Measurements from ENCODE around the gene C1GALT1C1. TPM values are rescaled to one million over a fixed set of nuclear protein-coding genes. Genes with fewer than 3 reads are reported as not detected.

The C1GALT1C1 gene
- 20.0 to 41.9 TPM (median 35.1 TPM) in 5 replicates for total RNA-seq (2022; extraction: Qiagen RNA extraction; ENCODE audit: low read depth)

GRCh38 chrX:120629667-120630537 is at the start of gene C1GALT1C1:
TSS of gene C1GALT1C1 (minus strand) at chrX:120630054. CDS start at chrX:120627166, 2,888 bp downstream.

GRCh38 chrX:120603707-120604360 is 26.0 kb downstream of the C1GALT1C1 start, which contains the start of gene MCTS1:
TSS of gene MCTS1 (plus strand) at chrX:120604101. CDS start at chrX:120604237, 136 bp downstream.

Other genes with a start within 250 kb of the C1GALT1C1 start
- gene LAMP2, start 160.8 kb downstream of the C1GALT1C1 start, total RNA-seq (2022; extraction: Qiagen RNA extraction; ENCODE audit: low read depth): 68.8 to 107 TPM (median 98.6 TPM) in 5 replicates
- 19.1 to 53.3 TPM (median 51.6 TPM) in 5 replicates for gene CUL4B, start 69.1 kb downstream of the C1GALT1C1 start, total RNA-seq (2022; extraction: Qiagen RNA extraction; ENCODE audit: low read depth)
- gene MCTS1, start 26.0 kb downstream of the C1GALT1C1 start, total RNA-seq (2022; extraction: Qiagen RNA extraction; ENCODE audit: low read depth): 64.5 to 101 TPM (median 95.4 TPM) in 5 replicates
- not detected in 5 replicates for gene CT47B1, start 245.8 kb upstream of the C1GALT1C1 start, total RNA-seq (2022; extraction: Qiagen RNA extraction; ENCODE audit: low read depth)